KOPT-K1 (cell line): ENCODE results near the gene XRCC5.

Experiments
- H3K27ac ChIP-seq: fragments of 200-600 bp; sonication (generic); 2 replicates; pipeline ENCODE4 v1.5.1; 2016; ENCODE audit warnings: antibody characterized with exemption, mild to moderate bottlenecking, low read depth, low read length; ENCODE audit not compliant: poor library complexity, severe bottlenecking
- H3K36me3 ChIP-seq: fragments of 200-600 bp; sonication (generic); 2 replicates; pipeline ENCODE4 v1.5.1; 2017; ENCODE audit warnings: antibody characterized with exemption, mild to moderate bottlenecking, low read length, moderate library complexity; ENCODE audit not compliant: insufficient read depth
- H3K9me3 ChIP-seq: fragments of 200-600 bp; sonication (generic); 2 replicates; pipeline ENCODE4 v1.5.1; 2017; ENCODE audit warnings: antibody characterized with exemption, low read length, mild to moderate bottlenecking; ENCODE audit not compliant: insufficient read depth, poor library complexity, severe bottlenecking

XRCC5 gene

DNA sequence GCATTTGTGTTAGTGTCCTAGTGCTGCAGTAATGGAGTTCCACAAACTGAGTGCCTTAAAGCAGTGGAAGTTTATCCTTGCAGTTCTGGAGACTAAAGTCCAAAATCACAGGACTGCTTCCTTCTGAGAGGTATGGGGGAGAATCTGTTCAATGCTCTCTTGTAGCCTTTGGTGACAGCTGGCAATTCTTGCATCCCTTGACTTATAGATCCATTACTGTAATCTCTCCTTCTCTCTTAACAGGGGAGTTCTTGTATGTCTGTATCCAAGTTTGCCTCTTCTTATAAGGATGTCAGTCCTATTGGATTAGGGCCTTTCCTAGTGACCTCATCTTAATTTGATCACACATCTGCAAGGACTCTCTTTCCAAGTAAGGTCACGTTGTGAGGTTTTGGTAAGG, 69.9 kb downstream of the XRCC5 start:
- Histone ChIP-seq H3K36me3 (peaks cover 100% of the 10 kb centered on the region), H3K9me3 (no peaks in the 10 kb centered on the region), H3K27ac (no peak overlapping the region)

- Histone ChIP-seq H3K27ac (no peak overlapping the region), H3K9me3 (no peaks in the 10 kb centered on the region), H3K36me3 (peaks cover 100% of the 10 kb centered on the region)
Observed at GRCh38 chr2:216181351-216181750, 72.2 kb downstream of the XRCC5 start.

- H3K36me3 ChIP-seq = peaks cover 100% of the 10 kb centered on the region
- no peaks in the 10 kb centered on the region for H3K9me3 ChIP-seq
- H3K27ac ChIP-seq = no peak overlapping the region
Observed at GRCh38 chr2:216181953-216182461, 72.9 kb downstream of the XRCC5 start.

- no peaks in the 10 kb centered on the region for H3K9me3 ChIP-seq
- H3K27ac ChIP-seq = no peak overlapping the region
- H3K36me3 ChIP-seq = peaks cover 100% of the 10 kb centered on the region
Observed at GRCh38 chr2:216183462-216183861, 74.3 kb downstream of the XRCC5 start.

- H3K27ac ChIP-seq = no peak overlapping the region
- H3K9me3 ChIP-seq = no peaks in the 10 kb centered on the region
- peaks cover 99% of the 10 kb centered on the region for H3K36me3 ChIP-seq
Observed at GRCh38 chr2:216188559-216188850, 79.4 kb downstream of the XRCC5 start.

DNA sequence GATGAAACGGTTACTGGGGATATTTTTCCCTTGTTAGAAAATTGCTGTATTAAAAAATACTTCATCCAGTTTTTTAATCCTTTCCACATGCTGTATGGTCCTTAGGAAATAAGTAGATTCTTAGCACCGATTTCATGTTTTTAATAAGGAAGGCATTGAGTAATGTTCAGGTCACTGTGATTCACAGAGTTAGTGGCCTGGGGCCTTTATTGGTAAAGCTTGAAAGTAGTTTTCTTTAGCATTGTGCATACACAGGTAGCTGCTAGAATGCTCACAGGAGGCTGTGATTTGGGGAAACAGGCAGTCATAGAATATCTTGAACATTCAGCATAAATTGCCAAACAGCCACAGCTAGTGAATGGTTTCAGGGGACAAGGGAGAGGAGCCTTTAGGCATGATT, 79.8 kb downstream of the XRCC5 start:
- Histone ChIP-seq H3K36me3 (peaks cover 99% of the 10 kb centered on the region), H3K9me3 (no peaks in the 10 kb centered on the region), H3K27ac (no peak overlapping the region)

DNA sequence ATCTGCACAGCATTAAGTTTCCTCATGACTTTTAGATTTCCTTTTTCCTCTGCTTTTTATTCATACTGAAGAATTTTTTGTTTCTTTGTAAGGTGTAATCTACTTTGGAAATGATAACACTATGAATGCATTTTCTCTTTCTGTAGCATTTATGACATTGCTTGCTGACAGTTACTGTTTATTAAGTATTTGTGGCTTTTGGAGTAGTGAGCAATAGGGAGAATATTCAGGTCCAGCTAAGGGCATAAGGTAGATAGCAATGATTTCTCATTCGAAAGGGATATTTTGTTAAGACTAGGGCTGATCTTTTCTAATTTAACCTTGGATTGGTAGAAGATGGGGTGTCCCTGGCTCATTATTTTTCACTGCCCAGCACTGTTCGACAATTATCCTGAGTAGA, 80.3 kb downstream of the XRCC5 start:
- no peak overlapping the region for H3K27ac ChIP-seq
- H3K9me3 ChIP-seq = no peaks in the 10 kb centered on the region
- peaks cover 99% of the 10 kb centered on the region for H3K36me3 ChIP-seq

DNA sequence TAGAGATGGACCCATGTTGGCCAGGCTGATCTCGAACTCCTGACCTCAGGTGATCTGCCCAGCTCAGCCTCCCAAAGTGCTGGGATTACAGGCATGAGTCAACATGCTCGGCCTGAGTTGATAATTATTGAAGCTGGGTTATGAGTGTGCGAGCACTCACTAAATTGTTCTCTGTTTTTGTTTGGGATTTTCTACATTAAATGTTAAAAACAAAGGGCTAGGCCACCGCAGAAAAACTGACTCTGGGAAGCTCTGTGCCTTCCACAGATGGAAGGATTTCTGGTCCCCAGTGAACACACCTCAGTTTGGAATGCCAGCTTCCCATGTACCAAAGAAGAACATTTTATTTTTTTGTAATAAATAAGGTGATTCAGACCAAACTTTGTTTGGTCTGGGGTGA, 83.0 kb downstream of the XRCC5 start:
- peaks cover 99% of the 10 kb centered on the region for H3K36me3 ChIP-seq
- H3K9me3 ChIP-seq = no peaks in the 10 kb centered on the region
- H3K27ac ChIP-seq = no peak overlapping the region

DNA sequence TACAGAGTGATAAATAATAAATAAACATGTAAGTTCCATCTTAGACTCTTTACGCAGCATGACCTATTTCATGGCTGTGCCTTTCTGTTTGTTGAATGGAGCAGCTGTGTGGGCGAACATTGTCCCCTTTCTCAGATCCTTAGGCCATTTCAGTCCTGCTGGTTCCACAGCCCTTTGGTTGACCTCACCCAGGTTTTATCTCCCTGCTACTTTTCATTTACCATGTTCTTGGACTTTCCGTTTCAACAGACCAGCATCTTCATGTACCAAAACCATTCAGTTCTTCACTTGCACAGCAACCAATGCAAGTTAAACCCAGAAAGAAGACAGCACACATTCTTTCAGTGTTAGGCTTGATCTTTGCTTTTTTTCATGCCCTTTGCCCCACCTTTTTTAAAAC, 83.8 kb downstream of the XRCC5 start:
- no peak overlapping the region for H3K27ac ChIP-seq
- peaks cover 99% of the 10 kb centered on the region for H3K36me3 ChIP-seq
- no peaks in the 10 kb centered on the region for H3K9me3 ChIP-seq

GRCh38 chr2:216194013-216194412, 84.9 kb downstream of the XRCC5 start:
- peaks cover 98% of the 10 kb centered on the region for H3K36me3 ChIP-seq
- no peak overlapping the region for H3K27ac ChIP-seq
- no peaks in the 10 kb centered on the region for H3K9me3 ChIP-seq

- no peaks in the 10 kb centered on the region for H3K9me3 ChIP-seq
- no peak overlapping the region for H3K27ac ChIP-seq
- H3K36me3 ChIP-seq = peaks cover 98% of the 10 kb centered on the region
Observed at GRCh38 chr2:216194561-216194960, 85.4 kb downstream of the XRCC5 start.

DNA sequence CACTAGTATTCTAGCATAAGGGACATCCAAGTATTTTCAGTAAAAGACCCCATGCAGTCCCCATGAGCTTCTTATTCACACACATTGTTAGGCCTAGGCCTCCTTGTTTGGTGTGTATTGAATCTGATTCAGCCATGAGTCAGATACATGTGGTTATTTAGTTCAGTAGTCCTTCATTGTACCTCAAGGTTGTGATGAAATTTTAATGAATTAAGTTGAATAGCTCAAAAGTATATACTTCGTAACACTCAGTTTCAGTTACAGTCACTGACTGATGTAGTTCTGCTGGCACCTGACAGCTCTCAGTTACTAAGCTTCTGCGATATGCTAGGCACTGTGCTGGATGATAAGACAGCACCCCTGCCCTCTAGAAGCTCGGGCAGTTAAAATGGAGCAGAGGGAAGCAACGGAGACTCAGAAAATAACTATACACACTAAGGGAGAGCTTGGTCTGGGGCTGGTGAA, 86.4 kb downstream of the XRCC5 start:
- Histone ChIP-seq H3K36me3 (peaks cover 98% of the 10 kb centered on the region), H3K27ac (no peak overlapping the region), H3K9me3 (no peaks in the 10 kb centered on the region)

- no peaks in the 10 kb centered on the region for H3K9me3 ChIP-seq
- H3K36me3 ChIP-seq = peaks cover 99% of the 10 kb centered on the region
- no peak overlapping the region for H3K27ac ChIP-seq
Observed at GRCh38 chr2:216201692-216202306, 92.7 kb downstream of the XRCC5 start.

DNA sequence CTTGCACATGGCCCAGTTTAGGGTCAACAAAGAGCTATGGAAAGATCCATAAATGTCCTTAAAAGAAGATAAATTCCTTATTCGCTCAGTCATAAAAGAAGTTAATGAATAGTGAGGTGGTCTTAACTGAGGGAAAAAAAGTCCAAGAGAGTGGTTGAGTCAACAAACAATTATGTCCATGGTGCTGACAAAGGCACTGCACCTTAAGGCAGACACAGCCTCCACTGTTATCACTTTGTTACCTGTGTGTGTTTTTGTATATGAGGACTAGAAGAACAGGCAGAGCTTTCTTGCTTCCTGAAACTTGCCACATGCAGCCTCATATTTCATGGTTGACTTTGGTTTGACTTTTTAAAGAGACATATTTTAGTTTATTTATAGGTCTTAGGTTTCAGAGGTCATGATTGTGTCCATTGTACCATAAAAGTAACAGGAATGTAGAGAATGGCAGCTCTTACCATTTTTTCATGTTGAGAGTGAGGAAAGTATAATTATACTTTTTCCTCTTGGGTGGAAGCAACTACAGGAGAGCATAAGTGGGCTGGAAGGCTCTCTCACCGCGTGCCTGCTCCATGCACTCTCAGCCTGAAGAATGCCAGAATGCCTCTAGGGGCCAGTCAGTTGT, 93.6 kb downstream of the XRCC5 start:
- H3K27ac ChIP-seq = no peak overlapping the region
- no peaks in the 10 kb centered on the region for H3K9me3 ChIP-seq
- H3K36me3 ChIP-seq = peaks cover 99% of the 10 kb centered on the region

- H3K36me3 ChIP-seq = peaks cover 100% of the 10 kb centered on the region
- H3K27ac ChIP-seq = no peak overlapping the region
- no peaks in the 10 kb centered on the region for H3K9me3 ChIP-seq
Observed at GRCh38 chr2:216205486-216205885, 96.3 kb downstream of the XRCC5 start.

- peaks cover 100% of the 10 kb centered on the region for H3K36me3 ChIP-seq
- no peak overlapping the region for H3K27ac ChIP-seq
- no peaks in the 10 kb centered on the region for H3K9me3 ChIP-seq
Observed at GRCh38 chr2:216206041-216206703, 97.0 kb downstream of the XRCC5 start.
